GM12873 (cell line): ENCODE measurements around the gene OBSCN.

Experiments
- CTCF ChIP-seq: IDR thresholded peaks from 2 replicates; pipeline ENCODE4 v1.5.1; 2012; ENCODE audit warnings: low read depth, mild to moderate bottlenecking, moderate library complexity, low read length, control low read depth; ENCODE audit not compliant: insufficient read depth; ENCODE audit errors: missing control alignments

OBSCN gene

GRCh38 chr1:228168563-228169270 lies 39.1 kb upstream of the OBSCN start:
- TF ChIP-seq CTCF, result no peak

- TF ChIP-seq CTCF, result no peak
Observed at GRCh38 chr1:228169345-228169744, 38.5 kb upstream of the OBSCN start.

- TF ChIP-seq CTCF, result no peak
Observed at GRCh38 chr1:228170666-228171065, 37.2 kb upstream of the OBSCN start.

GRCh38 chr1:228171221-228171891 lies 36.5 kb upstream of the OBSCN start:
- no peak for TF ChIP-seq CTCF

- TF ChIP-seq CTCF, result no peak
Observed at GRCh38 chr1:228172591-228173527, 35.0 kb upstream of the OBSCN start.

- no peak for TF ChIP-seq CTCF
Observed at GRCh38 chr1:228174482-228175315, 33.1 kb upstream of the OBSCN start.
